ENCODE results near the gene PACS2. TPM values are rescaled to one million over a fixed set of nuclear protein-coding genes. Genes with fewer than 3 reads are reported as not detected.

PACS2 gene
- total and polyA plus RNA-seq, 2 donors (not counting 1 experiment from before 2014, with no cell fraction given): 65.6 to 70.7 TPM

GRCh38 chr14:105421723-105422615 lies 107.4 kb downstream of the PACS2 start:
- H3K27me3 Mint-ChIP-seq: no peaks in the 10 kb centered on the region
- H3K9me3 Mint-ChIP-seq (ENCODE audit: insufficient read depth): no peaks in the 10 kb centered on the region
- Histone ChIP-seq H3K27ac (ENCODE audit: low read length in 2 of 2) (peak overlapping the region in 1 of 2 donors; percentile 25), H3K4me3 (ENCODE audit: control extremely low read depth in 1 of 5, extremely low read depth in 1 of 5, insufficient read depth in 1 of 5, low read depth in 2 of 5, low read length in 4 of 5) (no peak overlapping the region), H3K4me2 (replicated peaks; ENCODE audit: low read depth, low read length, poor library complexity, severe bottlenecking) (peak overlapping the region; percentile 91), H3K36me3 (replicated peaks in 1 of 2; ENCODE audit: control extremely low read depth in 1 of 2, control insufficient read depth in 1 of 2, extremely low read depth in 1 of 2, insufficient read depth in 2 of 2, low read length in 1 of 2) (peaks cover 0 to 6% of the 10 kb centered on the region in 2 experiments), H3K9me3 (ENCODE audit: control extremely low read depth in 1 of 3, control insufficient read depth in 2 of 3, insufficient read depth in 1 of 3, low read length in 2 of 3) (peaks cover 0 to 3% (median 0%) of the 10 kb centered on the region in 3 donors), H4K20me1 (ENCODE audit: control insufficient read depth, insufficient read depth, low read length, poor library complexity, severe bottlenecking) (peaks cover 47% of the 10 kb centered on the region), H3K9ac (ENCODE audit: low read length) (peak overlapping the region; percentile 23), H3K27me3 (replicated peaks in 1 of 4; ENCODE audit: control extremely low read depth in 1 of 4, control insufficient read depth in 3 of 4, insufficient read depth in 4 of 4, low read length in 3 of 4) (peaks cover 0 to 4% (median 0%) of the 10 kb centered on the region in 4 experiments), H3K4me1 (ENCODE audit: control insufficient read depth in 2 of 2, insufficient read depth in 2 of 2, low read length in 2 of 2) (peaks cover 28 to 31% of the 10 kb centered on the region in 2 donors), H2AFZ (ENCODE audit: insufficient read depth, low read depth, low read length, poor library complexity, severe bottlenecking) (no peak overlapping the region), H3K79me2 (ENCODE audit: control insufficient read depth, insufficient read depth, low read length) (peaks cover 65% of the 10 kb centered on the region)
- ChIA-PET POLR2A (interaction anchor here (0.6 kb wide), 1 partner anchor 8 kb away, joined by 7 read pairs; no protein-coding TSS in a partner anchor), CTCF (interaction anchor here (0.9 to 1.5 kb wide), 2 partner anchors 59 to 68 kb away, joined by 3 to 6 read pairs; no protein-coding TSS in a partner anchor)
- TF ChIP-seq CTCF (IDR thresholded peaks at IDR 0.05) (no peak), EZH2 (IDR thresholded peaks at IDR 0.05; ENCODE audit: borderline replicate concordance, insufficient read depth, low read depth, low read length, poor library complexity, severe bottlenecking) (no peak)
- 45% methylated on average over 30 of the region's 32 CpGs for WGBS (ENCODE audit: insufficient coverage)
- H3K4me1 Mint-ChIP-seq: peaks cover 34% of the 10 kb centered on the region
- peak overlapping the region; percentile 85 for H3K4me3 Mint-ChIP-seq
- peak overlapping the region; percentile 65 for H3K27ac Mint-ChIP-seq
- no peak for ATAC-seq (ENCODE audit: low read depth)
- intact Hi-C loops (cut with micrococcal nuclease): no loop called here
- peak; percentile 33 for DNase-seq
